ENCODE data around the gene PIEZO1.

The PIEZO1 gene

DNA sequence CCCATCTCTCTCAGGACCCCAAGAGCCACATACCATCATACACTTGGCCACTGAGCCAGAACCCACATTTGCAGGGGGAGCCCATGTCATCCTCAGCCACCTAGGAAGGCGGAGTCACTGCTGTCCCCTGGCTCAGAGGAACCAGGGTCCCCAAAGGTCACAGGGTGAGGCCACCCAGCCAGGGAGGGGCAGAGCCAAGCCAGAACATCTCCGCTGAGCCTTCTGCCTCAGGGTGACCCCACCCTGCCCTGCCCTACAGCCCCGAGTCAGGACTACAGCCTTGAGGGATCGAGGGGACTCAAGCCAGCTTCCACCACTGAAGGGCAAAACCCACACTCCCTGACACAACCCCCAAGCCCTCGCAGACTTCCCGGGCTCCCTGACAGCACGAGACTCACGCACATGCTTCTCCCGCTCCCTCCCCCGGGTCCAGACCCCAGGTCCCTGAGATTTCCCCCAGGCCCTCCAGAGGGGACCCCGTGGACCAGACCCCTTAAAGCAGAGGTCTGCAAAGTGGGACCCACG lies 17.4 kb downstream of the PIEZO1 start:
- Histone ChIP-seq H3K9me3 (ENCODE audit: control insufficient read depth in 1 of 2, low read length in 2 of 2) (no peaks in the 10 kb centered on the region), H3K27me3 (ENCODE audit: control insufficient read depth in 1 of 2, insufficient read depth in 2 of 2, low read length in 2 of 2) (no peaks in the 10 kb centered on the region), H3K4me3 (ENCODE audit: low read depth in 1 of 2, low read length in 2 of 2) (no peak overlapping the region), H3K27ac (ENCODE audit: low read depth, low read length) (no peak overlapping the region), H3K9ac (ENCODE audit: low read depth in 1 of 2, low read length in 2 of 2) (no peak overlapping the region), H3K4me1 (ENCODE audit: control insufficient read depth in 1 of 2, insufficient read depth in 2 of 2, low read length in 2 of 2) (peaks cover 31 to 40% of the 10 kb centered on the region in 2 donors), H3K36me3 (ENCODE audit: control insufficient read depth in 1 of 2, insufficient read depth in 2 of 2, low read length in 2 of 2) (no peaks in the 10 kb centered on the region)

GRCh38 chr16:88766975-88767374 lies 18.0 kb downstream of the PIEZO1 start:
- Histone ChIP-seq H3K4me3 (ENCODE audit: low read depth in 1 of 2, low read length in 2 of 2) (no peak overlapping the region), H3K27ac (ENCODE audit: low read depth, low read length) (no peak overlapping the region), H3K9ac (ENCODE audit: low read depth in 1 of 2, low read length in 2 of 2) (no peak overlapping the region), H3K36me3 (ENCODE audit: control insufficient read depth in 1 of 2, insufficient read depth in 2 of 2, low read length in 2 of 2) (no peaks in the 10 kb centered on the region), H3K4me1 (ENCODE audit: control insufficient read depth in 1 of 2, insufficient read depth in 2 of 2, low read length in 2 of 2) (peaks cover 31 to 40% of the 10 kb centered on the region in 2 donors), H3K9me3 (ENCODE audit: control insufficient read depth in 1 of 2, low read length in 2 of 2) (no peaks in the 10 kb centered on the region), H3K27me3 (ENCODE audit: control insufficient read depth in 1 of 2, insufficient read depth in 2 of 2, low read length in 2 of 2) (no peaks in the 10 kb centered on the region)

DNA sequence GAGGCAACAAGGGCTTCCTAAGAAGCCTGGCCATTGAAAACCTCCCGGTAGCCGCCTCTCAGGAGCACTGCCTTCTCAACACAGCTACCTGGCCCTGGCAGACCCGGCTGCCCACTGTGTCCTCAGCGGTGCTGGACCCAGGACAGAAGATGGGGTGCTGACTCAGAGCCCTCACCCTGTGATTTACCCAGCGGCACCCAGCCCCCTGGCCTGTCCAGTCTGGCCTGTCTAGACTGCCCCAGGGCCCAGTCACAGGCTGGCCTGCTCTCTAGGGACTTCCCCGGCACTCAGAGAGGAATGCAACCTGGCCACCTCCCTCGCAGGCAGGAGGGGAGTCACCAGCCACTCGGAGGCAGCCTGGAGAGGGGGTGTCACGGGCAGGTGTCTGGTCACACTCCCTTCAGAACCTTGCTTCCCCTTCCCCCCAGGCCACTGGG lies 20.1 kb downstream of the PIEZO1 start:
- H3K9ac ChIP-seq (ENCODE audit: low read depth in 1 of 2, low read length in 2 of 2), result no peak overlapping the region
- H3K4me1 ChIP-seq (ENCODE audit: control insufficient read depth in 1 of 2, insufficient read depth in 2 of 2, low read length in 2 of 2), result peaks cover 30 to 31% of the 10 kb centered on the region in 2 donors
- no peak overlapping the region for H3K4me3 ChIP-seq (ENCODE audit: low read depth in 1 of 2, low read length in 2 of 2)
- H3K27me3 ChIP-seq (ENCODE audit: control insufficient read depth in 1 of 2, insufficient read depth in 2 of 2, low read length in 2 of 2), result no peaks in the 10 kb centered on the region
- no peaks in the 10 kb centered on the region for H3K9me3 ChIP-seq (ENCODE audit: control insufficient read depth in 1 of 2, low read length in 2 of 2)
- no peak overlapping the region for H3K27ac ChIP-seq (ENCODE audit: low read depth, low read length)
- H3K36me3 ChIP-seq (ENCODE audit: control insufficient read depth in 1 of 2, insufficient read depth in 2 of 2, low read length in 2 of 2), result no peaks in the 10 kb centered on the region

- no peaks in the 10 kb centered on the region for H3K27me3 ChIP-seq (ENCODE audit: control insufficient read depth in 1 of 2, insufficient read depth in 2 of 2, low read length in 2 of 2)
- H3K4me3 ChIP-seq (ENCODE audit: low read depth in 1 of 2, low read length in 2 of 2), result no peak overlapping the region
- no peaks in the 10 kb centered on the region for H3K36me3 ChIP-seq (ENCODE audit: control insufficient read depth in 1 of 2, insufficient read depth in 2 of 2, low read length in 2 of 2)
- H3K9ac ChIP-seq (ENCODE audit: low read depth in 1 of 2, low read length in 2 of 2), result no peak overlapping the region
- peaks cover 32 to 34% of the 10 kb centered on the region in 2 donors for H3K4me1 ChIP-seq (ENCODE audit: control insufficient read depth in 1 of 2, insufficient read depth in 2 of 2, low read length in 2 of 2)
- H3K9me3 ChIP-seq (ENCODE audit: control insufficient read depth in 1 of 2, low read length in 2 of 2), result no peaks in the 10 kb centered on the region
- H3K27ac ChIP-seq (ENCODE audit: low read depth, low read length), result peak overlapping the region; percentile 15
These were observed 20.9 kb downstream of the PIEZO1 start for GRCh38 chr16:88764080-88764479.

GRCh38 chr16:88763502-88764053 lies 21.4 kb downstream of the PIEZO1 start:
- no peaks in the 10 kb centered on the region for H3K36me3 ChIP-seq (ENCODE audit: control insufficient read depth in 1 of 2, insufficient read depth in 2 of 2, low read length in 2 of 2)
- no peak overlapping the region for H3K4me3 ChIP-seq (ENCODE audit: low read depth in 1 of 2, low read length in 2 of 2)
- H3K4me1 ChIP-seq (ENCODE audit: control insufficient read depth in 1 of 2, insufficient read depth in 2 of 2, low read length in 2 of 2), result peaks cover 32 to 35% of the 10 kb centered on the region in 2 donors
- no peaks in the 10 kb centered on the region for H3K27me3 ChIP-seq (ENCODE audit: control insufficient read depth in 1 of 2, insufficient read depth in 2 of 2, low read length in 2 of 2)
- H3K9ac ChIP-seq (ENCODE audit: low read depth in 1 of 2, low read length in 2 of 2), result no peak overlapping the region
- peak overlapping the region; percentile 15 for H3K27ac ChIP-seq (ENCODE audit: low read depth, low read length)
- no peaks in the 10 kb centered on the region for H3K9me3 ChIP-seq (ENCODE audit: control insufficient read depth in 1 of 2, low read length in 2 of 2)

- Histone ChIP-seq H3K9ac (ENCODE audit: low read depth in 1 of 2, low read length in 2 of 2) (no peak overlapping the region), H3K4me1 (ENCODE audit: control insufficient read depth in 1 of 2, insufficient read depth in 2 of 2, low read length in 2 of 2) (peaks cover 27 to 38% of the 10 kb centered on the region in 2 donors), H3K27ac (ENCODE audit: low read depth, low read length) (no peak overlapping the region), H3K4me3 (ENCODE audit: low read depth in 1 of 2, low read length in 2 of 2) (no peak overlapping the region), H3K36me3 (ENCODE audit: control insufficient read depth in 1 of 2, insufficient read depth in 2 of 2, low read length in 2 of 2) (no peaks in the 10 kb centered on the region), H3K27me3 (ENCODE audit: control insufficient read depth in 1 of 2, insufficient read depth in 2 of 2, low read length in 2 of 2) (no peaks in the 10 kb centered on the region), H3K9me3 (ENCODE audit: control insufficient read depth in 1 of 2, low read length in 2 of 2) (no peaks in the 10 kb centered on the region)
These were observed 22.1 kb downstream of the PIEZO1 start for GRCh38 chr16:88762941-88763340.

- H3K4me3 ChIP-seq (ENCODE audit: low read depth in 1 of 2, low read length in 2 of 2), result no peak overlapping the region
- H3K9ac ChIP-seq (ENCODE audit: low read depth in 1 of 2, low read length in 2 of 2), result no peak overlapping the region
- peaks cover 24 to 37% of the 10 kb centered on the region in 2 donors for H3K4me1 ChIP-seq (ENCODE audit: control insufficient read depth in 1 of 2, insufficient read depth in 2 of 2, low read length in 2 of 2)
- H3K27ac ChIP-seq (ENCODE audit: low read depth, low read length), result no peak overlapping the region
- no peaks in the 10 kb centered on the region for H3K27me3 ChIP-seq (ENCODE audit: control insufficient read depth in 1 of 2, insufficient read depth in 2 of 2, low read length in 2 of 2)
- no peaks in the 10 kb centered on the region for H3K36me3 ChIP-seq (ENCODE audit: control insufficient read depth in 1 of 2, insufficient read depth in 2 of 2, low read length in 2 of 2)
- no peaks in the 10 kb centered on the region for H3K9me3 ChIP-seq (ENCODE audit: control insufficient read depth in 1 of 2, low read length in 2 of 2)
These were observed 22.7 kb downstream of the PIEZO1 start for GRCh38 chr16:88762258-88762870.

DNA sequence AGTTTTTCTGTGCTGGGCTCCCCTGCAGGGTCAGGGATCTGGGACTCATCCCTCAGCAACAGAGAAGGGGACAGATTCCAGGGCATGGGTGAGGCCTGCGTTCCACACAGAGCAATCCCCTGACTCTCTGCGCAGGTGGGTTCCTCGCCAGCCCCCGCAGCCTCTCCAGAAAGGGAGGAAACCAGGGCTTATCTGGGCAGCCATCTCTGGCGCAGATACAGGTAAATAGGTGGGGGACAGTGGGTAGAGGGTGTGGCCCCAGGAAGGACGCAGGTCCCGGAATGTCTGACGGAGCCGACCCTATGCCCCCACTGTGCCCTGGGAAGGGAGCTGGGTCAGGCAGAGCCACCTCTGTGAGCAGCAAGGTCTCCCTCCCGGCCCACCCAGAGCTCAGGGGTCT lies 23.2 kb downstream of the PIEZO1 start:
- Histone ChIP-seq H3K27me3 (ENCODE audit: control insufficient read depth in 1 of 2, insufficient read depth in 2 of 2, low read length in 2 of 2) (no peaks in the 10 kb centered on the region), H3K4me3 (ENCODE audit: low read depth in 1 of 2, low read length in 2 of 2) (no peak overlapping the region), H3K9me3 (ENCODE audit: control insufficient read depth in 1 of 2, low read length in 2 of 2) (no peaks in the 10 kb centered on the region), H3K27ac (ENCODE audit: low read depth, low read length) (no peak overlapping the region), H3K9ac (ENCODE audit: low read depth in 1 of 2, low read length in 2 of 2) (no peak overlapping the region), H3K4me1 (ENCODE audit: control insufficient read depth in 1 of 2, insufficient read depth in 2 of 2, low read length in 2 of 2) (peaks cover 24 to 34% of the 10 kb centered on the region in 2 donors), H3K36me3 (ENCODE audit: control insufficient read depth in 1 of 2, insufficient read depth in 2 of 2, low read length in 2 of 2) (no peaks in the 10 kb centered on the region)

DNA sequence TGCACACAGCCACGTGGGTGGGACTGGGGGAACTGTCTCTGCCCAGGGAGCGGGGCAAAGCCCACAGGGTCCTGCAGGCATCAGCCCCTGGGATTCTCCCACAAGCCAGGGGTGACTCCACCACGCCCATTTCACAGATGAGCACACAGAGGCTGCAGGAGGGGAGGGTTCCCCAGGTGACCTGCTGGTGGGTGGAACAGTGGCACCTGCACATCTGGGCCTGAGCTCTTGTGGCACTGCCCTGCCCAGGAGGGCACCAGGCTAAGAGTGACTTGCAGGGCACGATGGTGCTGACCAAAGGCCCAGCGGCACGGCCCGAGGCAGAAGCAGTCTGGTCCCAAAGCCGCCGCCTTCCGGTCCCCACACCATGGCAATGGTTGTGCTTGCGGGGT lies 23.9 kb downstream of the PIEZO1 start:
- H3K4me3 ChIP-seq (ENCODE audit: low read depth in 1 of 2, low read length in 2 of 2), result no peak overlapping the region
- no peak overlapping the region for H3K9ac ChIP-seq (ENCODE audit: low read depth in 1 of 2, low read length in 2 of 2)
- no peaks in the 10 kb centered on the region for H3K9me3 ChIP-seq (ENCODE audit: control insufficient read depth in 1 of 2, low read length in 2 of 2)
- H3K27me3 ChIP-seq (ENCODE audit: control insufficient read depth in 1 of 2, insufficient read depth in 2 of 2, low read length in 2 of 2), result no peaks in the 10 kb centered on the region
- peaks cover 24 to 34% of the 10 kb centered on the region in 2 donors for H3K4me1 ChIP-seq (ENCODE audit: control insufficient read depth in 1 of 2, insufficient read depth in 2 of 2, low read length in 2 of 2)
- H3K36me3 ChIP-seq (ENCODE audit: control insufficient read depth in 1 of 2, insufficient read depth in 2 of 2, low read length in 2 of 2), result no peaks in the 10 kb centered on the region
- no peak overlapping the region for H3K27ac ChIP-seq (ENCODE audit: low read depth, low read length)

GRCh38 chr16:88760424-88761142 lies 24.4 kb downstream of the PIEZO1 start:
- peaks cover 24 to 34% of the 10 kb centered on the region in 2 donors for H3K4me1 ChIP-seq (ENCODE audit: control insufficient read depth in 1 of 2, insufficient read depth in 2 of 2, low read length in 2 of 2)
- H3K4me3 ChIP-seq (ENCODE audit: low read depth in 1 of 2, low read length in 2 of 2), result no peak overlapping the region
- no peaks in the 10 kb centered on the region for H3K27me3 ChIP-seq (ENCODE audit: control insufficient read depth in 1 of 2, insufficient read depth in 2 of 2, low read length in 2 of 2)
- no peaks in the 10 kb centered on the region for H3K9me3 ChIP-seq (ENCODE audit: control insufficient read depth in 1 of 2, low read length in 2 of 2)
- no peaks in the 10 kb centered on the region for H3K36me3 ChIP-seq (ENCODE audit: control insufficient read depth in 1 of 2, insufficient read depth in 2 of 2, low read length in 2 of 2)
- peak overlapping the region in 1 of 2 donors; percentile 9 for H3K9ac ChIP-seq (ENCODE audit: low read depth in 1 of 2, low read length in 2 of 2)
- H3K27ac ChIP-seq (ENCODE audit: low read depth, low read length), result no peak overlapping the region
